ENCODE results near the gene PRCP.

The PRCP gene

DNA sequence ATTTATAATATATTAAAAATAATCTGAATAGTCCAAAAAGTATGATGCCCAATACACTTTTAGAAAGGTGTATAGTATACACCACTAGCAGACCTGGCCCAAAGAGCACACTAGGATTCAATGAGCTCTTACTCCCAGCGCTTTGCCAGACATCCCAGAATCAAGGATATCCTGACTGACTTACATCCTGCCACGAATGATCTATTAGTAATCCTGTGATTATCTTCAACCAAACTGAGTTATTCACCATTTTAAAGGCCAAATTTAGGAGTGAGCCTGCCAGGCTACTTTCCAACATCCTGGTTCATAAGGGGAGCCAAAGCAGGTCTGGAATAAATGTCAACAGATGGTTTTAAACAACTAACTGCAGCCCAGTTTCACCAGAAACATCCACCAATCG, 105.7 kb downstream of the PRCP start:
- Histone ChIP-seq H3K9ac (ENCODE audit: low read depth, low read length) (no peak overlapping the region), H3K4me1 (ENCODE audit: insufficient read depth, low read length) (no peaks in the 10 kb centered on the region), H3K4me3 (ENCODE audit: low read length) (no peak overlapping the region), H3K9me3 (ENCODE audit: insufficient read depth, low read depth, low read length) (no peaks in the 10 kb centered on the region), H3K27me3 (ENCODE audit: insufficient read depth, low read length) (no peaks in the 10 kb centered on the region), H3K27ac (ENCODE audit: low read depth, low read length) (no peak overlapping the region), H3K36me3 (ENCODE audit: insufficient read depth, low read length) (no peaks in the 10 kb centered on the region)
- WGBS, result 96% methylated on average over 3 of the region's 3 CpGs

DNA sequence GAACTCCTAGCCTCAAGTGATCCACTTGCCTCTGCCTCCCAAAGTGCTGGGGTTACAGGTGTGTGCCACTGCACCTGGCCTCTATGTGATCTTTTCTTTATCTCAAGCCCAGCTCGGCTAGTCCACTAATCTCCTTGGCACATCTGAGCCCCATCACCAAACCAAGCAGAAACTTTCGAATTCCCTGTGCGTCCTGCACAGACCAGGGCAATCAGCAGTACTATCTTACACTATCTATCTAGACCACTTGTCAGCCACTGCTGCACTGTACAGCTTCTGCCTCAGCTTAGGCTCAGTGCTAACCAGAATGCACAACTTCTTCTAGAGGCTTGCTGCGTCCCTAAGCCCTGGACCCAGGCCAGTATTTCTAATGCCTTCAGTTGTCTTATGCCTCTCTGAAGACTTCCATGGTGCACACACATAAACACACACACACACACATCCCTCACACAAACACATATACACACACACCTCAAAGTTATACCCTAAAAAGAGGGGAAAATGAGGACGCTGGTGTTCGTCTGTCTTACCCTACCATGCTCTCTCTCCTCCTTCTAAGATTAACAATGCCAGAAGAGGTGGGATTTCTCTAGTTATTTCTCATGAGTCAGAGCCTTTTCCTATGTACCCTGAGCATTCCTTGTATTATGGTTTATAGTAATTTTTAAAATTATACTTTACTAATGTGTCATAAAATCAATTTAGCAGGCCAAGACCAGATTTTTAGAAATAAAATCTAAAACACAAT, 107.2 kb downstream of the PRCP start:
- no peak overlapping the region for H3K27ac ChIP-seq (ENCODE audit: low read depth, low read length)
- H3K4me3 ChIP-seq (ENCODE audit: low read length), result no peak overlapping the region
- H3K4me1 ChIP-seq (ENCODE audit: insufficient read depth, low read length), result no peaks in the 10 kb centered on the region
- no peak overlapping the region for H3K9ac ChIP-seq (ENCODE audit: low read depth, low read length)
- H3K27me3 ChIP-seq (ENCODE audit: insufficient read depth, low read length), result no peaks in the 10 kb centered on the region
- WGBS, result 96% methylated on average over 5 of the region's 6 CpGs
- H3K9me3 ChIP-seq (ENCODE audit: insufficient read depth, low read depth, low read length), result no peaks in the 10 kb centered on the region
- H3K36me3 ChIP-seq (ENCODE audit: insufficient read depth, low read length), result no peaks in the 10 kb centered on the region

DNA sequence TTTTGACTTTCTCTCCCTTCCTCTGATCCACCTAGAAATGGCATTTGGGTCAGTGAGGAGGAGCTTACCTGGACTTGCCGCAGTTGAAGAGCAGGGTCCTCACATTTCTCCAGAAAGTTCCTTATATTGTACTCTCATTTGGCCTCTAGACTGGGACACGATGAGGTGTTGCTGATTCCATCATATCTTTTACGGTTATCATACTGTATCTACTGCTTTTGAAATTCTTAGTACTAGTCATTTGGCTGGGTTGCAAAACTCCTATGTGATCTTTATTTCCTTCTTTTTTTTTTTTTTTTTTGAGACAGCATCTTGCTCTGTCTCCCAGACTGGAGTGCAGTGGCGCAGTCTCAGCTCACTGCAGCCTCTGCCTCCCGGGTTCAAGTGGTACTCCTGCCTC, 107.9 kb downstream of the PRCP start:
- whole genome bisulfite sequencing, result 95% methylated on average over 5 of the region's 5 CpGs
- no peaks in the 10 kb centered on the region for H3K4me1 ChIP-seq (ENCODE audit: insufficient read depth, low read length)
- no peak overlapping the region for H3K27ac ChIP-seq (ENCODE audit: low read depth, low read length)
- H3K36me3 ChIP-seq (ENCODE audit: insufficient read depth, low read length), result no peaks in the 10 kb centered on the region
- no peaks in the 10 kb centered on the region for H3K9me3 ChIP-seq (ENCODE audit: insufficient read depth, low read depth, low read length)
- H3K4me3 ChIP-seq (ENCODE audit: low read length), result no peak overlapping the region
- H3K9ac ChIP-seq (ENCODE audit: low read depth, low read length), result no peak overlapping the region
- H3K27me3 ChIP-seq (ENCODE audit: insufficient read depth, low read length), result no peaks in the 10 kb centered on the region

DNA sequence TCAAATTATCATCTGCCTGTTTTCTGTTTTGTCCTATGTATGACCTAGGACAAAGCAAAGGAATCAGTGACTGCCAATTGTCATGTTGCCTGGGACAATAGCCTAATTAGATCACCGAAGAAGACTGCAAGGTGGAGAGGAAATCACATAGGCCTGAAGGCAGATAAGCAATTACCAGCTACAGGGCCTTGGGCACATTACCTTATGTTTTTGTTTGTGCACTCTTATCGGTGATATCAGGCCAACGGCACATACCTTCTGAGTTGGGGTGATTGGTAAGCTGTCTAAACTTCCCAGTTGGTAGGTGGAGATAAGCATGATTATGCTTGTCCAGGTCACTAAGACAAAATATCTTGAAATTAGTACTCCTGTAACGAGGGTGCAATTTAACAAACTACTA, 108.5 kb downstream of the PRCP start:
- no peaks in the 10 kb centered on the region for H3K27me3 ChIP-seq (ENCODE audit: insufficient read depth, low read length)
- H3K9me3 ChIP-seq (ENCODE audit: insufficient read depth, low read depth, low read length), result no peaks in the 10 kb centered on the region
- H3K27ac ChIP-seq (ENCODE audit: low read depth, low read length), result no peak overlapping the region
- H3K4me1 ChIP-seq (ENCODE audit: insufficient read depth, low read length), result no peaks in the 10 kb centered on the region
- H3K36me3 ChIP-seq (ENCODE audit: insufficient read depth, low read length), result no peaks in the 10 kb centered on the region
- 88% methylated on average over 4 of the region's 4 CpGs for WGBS
- H3K4me3 ChIP-seq (ENCODE audit: low read length), result no peak overlapping the region
- no peak overlapping the region for H3K9ac ChIP-seq (ENCODE audit: low read depth, low read length)

DNA sequence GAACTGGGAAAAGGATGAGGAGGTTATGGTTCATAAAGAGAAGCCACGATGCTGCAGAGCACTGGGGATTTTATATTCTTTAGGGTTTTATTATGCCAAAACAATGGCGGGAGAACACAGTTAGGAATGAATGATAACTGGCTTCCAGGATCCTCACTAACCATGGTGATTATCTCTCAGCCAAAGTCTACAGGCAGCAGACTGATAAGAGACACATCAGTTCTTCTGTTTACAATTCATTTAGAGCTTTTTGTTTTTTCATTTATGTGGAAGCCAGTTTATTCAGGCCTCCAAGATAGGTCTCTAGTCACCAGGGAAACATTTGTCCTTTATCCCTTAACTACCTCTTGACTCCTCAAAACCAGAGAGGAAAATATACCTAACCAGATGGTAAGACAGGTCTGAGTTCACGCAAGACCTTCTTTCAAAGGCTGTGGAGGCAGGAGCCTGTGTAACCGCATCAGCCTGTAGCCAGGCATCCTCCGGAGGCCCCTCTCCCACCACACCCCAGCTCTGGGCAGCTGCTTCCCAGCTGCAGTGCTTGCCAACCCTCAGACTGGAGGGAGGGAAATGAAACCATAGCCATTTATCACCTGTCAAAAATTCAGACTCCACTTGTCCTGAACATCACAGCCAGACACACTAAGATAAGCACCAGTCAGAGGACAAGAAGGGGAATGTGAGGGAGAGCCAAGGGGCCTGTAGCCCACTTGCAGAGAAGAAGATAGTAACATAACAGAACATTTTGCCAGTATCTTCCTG, 109.3 kb downstream of the PRCP start:
- Histone ChIP-seq H3K27me3 (ENCODE audit: insufficient read depth, low read length) (no peaks in the 10 kb centered on the region), H3K36me3 (ENCODE audit: insufficient read depth, low read length) (no peaks in the 10 kb centered on the region), H3K4me1 (ENCODE audit: insufficient read depth, low read length) (no peaks in the 10 kb centered on the region), H3K9me3 (ENCODE audit: insufficient read depth, low read depth, low read length) (no peaks in the 10 kb centered on the region), H3K4me3 (ENCODE audit: low read length) (no peak overlapping the region), H3K9ac (ENCODE audit: low read depth, low read length) (no peak overlapping the region), H3K27ac (ENCODE audit: low read depth, low read length) (peak overlapping the region; percentile 11; the same call in 1 of the 2 replicates)
- WGBS, result 78% methylated on average over 5 of the region's 5 CpGs

DNA sequence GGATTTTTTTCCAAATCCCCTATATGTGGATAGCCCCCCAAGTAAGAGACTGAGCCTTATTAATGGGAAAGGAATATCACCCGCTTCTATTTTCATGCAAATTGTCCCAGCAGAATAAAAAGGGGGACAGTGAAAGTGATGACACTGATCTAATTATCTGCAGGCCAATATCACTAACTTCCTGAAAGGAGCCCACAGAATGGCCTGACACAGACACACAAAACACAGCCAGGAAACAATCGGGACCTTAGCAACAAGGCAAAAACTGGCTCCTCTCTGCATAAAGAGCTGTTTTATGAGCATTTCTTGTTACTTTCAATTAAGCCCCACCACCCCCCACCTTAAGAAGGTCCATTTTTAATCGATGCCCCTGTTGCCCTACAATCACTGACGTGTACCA, 112.2 kb downstream of the PRCP start:
- Histone ChIP-seq H3K9me3 (ENCODE audit: insufficient read depth, low read depth, low read length) (no peaks in the 10 kb centered on the region), H3K4me1 (ENCODE audit: insufficient read depth, low read length) (no peaks in the 10 kb centered on the region), H3K36me3 (ENCODE audit: insufficient read depth, low read length) (no peaks in the 10 kb centered on the region), H3K9ac (ENCODE audit: low read depth, low read length) (no peak overlapping the region), H3K27ac (ENCODE audit: low read depth, low read length) (no peak overlapping the region), H3K4me3 (ENCODE audit: low read length) (no peak overlapping the region), H3K27me3 (ENCODE audit: insufficient read depth, low read length) (no peaks in the 10 kb centered on the region)
- WGBS, result 85% methylated on average over 3 of the region's 4 CpGs

DNA sequence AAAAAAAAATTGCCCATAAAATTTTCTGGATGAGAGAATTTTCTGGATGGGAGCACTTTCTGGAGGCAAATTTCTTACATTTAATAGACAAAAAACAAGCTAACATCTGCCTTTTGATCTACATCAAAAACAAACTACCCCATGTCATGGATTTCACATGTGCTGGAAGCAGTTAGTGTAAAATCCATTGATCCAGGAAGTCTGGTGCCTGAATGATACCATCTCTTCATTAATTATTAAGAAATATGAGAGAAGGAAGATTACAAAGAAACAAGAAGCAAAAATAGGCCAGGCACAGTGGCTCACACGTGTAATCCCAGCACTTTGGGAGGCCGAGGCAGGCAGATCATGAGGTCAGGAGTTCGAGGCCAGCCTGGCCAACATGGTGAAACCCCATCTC, 113.4 kb downstream of the PRCP start:
- Histone ChIP-seq H3K9me3 (ENCODE audit: insufficient read depth, low read depth, low read length) (no peaks in the 10 kb centered on the region), H3K27ac (ENCODE audit: low read depth, low read length) (no peak overlapping the region), H3K4me3 (ENCODE audit: low read length) (no peak overlapping the region), H3K4me1 (ENCODE audit: insufficient read depth, low read length) (no peaks in the 10 kb centered on the region), H3K9ac (ENCODE audit: low read depth, low read length) (no peak overlapping the region), H3K36me3 (ENCODE audit: insufficient read depth, low read length) (no peaks in the 10 kb centered on the region), H3K27me3 (ENCODE audit: insufficient read depth, low read length) (no peaks in the 10 kb centered on the region)
- WGBS, result 88% methylated on average over 3 of the region's 3 CpGs

DNA sequence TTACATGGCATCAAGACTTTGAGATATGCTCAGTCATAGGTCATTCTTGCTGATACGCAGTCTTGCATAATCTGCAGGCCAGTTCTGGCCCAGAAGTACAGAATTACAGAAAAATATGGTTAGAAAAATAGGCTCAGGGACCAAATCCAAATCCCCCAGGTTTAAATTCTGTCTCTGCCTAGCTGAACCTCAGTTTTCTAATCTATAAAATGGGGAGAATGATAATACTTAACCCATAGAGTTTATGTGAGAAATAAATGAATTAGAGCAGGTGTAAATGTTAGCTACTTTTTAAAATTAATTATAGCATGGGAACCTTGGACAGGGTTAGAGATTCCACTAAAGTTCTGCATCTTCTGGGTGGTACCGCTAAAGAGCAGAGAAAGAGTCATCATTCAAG, 114.2 kb downstream of the PRCP start:
- Histone ChIP-seq H3K9ac (ENCODE audit: low read depth, low read length) (no peak overlapping the region), H3K4me1 (ENCODE audit: insufficient read depth, low read length) (no peaks in the 10 kb centered on the region), H3K36me3 (ENCODE audit: insufficient read depth, low read length) (no peaks in the 10 kb centered on the region), H3K4me3 (ENCODE audit: low read length) (no peak overlapping the region), H3K27me3 (ENCODE audit: insufficient read depth, low read length) (no peaks in the 10 kb centered on the region), H3K9me3 (ENCODE audit: insufficient read depth, low read depth, low read length) (no peaks in the 10 kb centered on the region), H3K27ac (ENCODE audit: low read depth, low read length) (no peak overlapping the region)
- WGBS, result 98% methylated on average over 2 of the region's 2 CpGs

DNA sequence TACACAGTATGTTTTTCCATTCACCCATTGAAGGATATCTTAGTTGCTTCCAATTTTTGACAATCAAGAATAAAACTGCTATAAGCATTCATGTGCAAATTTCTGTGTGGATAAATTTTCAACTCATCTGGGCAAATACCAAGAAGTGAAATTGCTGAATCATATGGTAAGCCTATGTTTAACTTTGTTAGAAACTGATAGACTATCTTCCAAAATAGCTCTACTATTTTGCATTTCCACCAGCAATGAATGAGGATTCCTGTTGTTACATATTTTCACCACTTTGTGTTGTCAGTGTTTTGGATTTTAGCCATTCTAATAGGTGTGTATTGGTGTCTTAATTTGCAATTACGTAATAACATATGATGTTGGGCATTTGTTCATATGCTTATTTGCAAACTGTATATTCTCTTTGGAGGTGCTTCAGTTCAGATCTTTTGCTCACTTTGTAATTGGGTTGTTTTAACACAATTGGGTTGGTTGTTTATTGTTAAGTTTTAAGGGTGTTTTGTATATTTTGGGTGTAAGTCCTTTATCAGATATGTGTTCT, 117.3 kb downstream of the PRCP start:
- Histone ChIP-seq H3K36me3 (ENCODE audit: insufficient read depth, low read length) (no peaks in the 10 kb centered on the region), H3K27me3 (ENCODE audit: insufficient read depth, low read length) (no peaks in the 10 kb centered on the region), H3K4me3 (ENCODE audit: low read length) (no peak overlapping the region), H3K9me3 (ENCODE audit: insufficient read depth, low read depth, low read length) (no peaks in the 10 kb centered on the region), H3K9ac (ENCODE audit: low read depth, low read length) (no peak overlapping the region), H3K27ac (ENCODE audit: low read depth, low read length) (no peak overlapping the region), H3K4me1 (ENCODE audit: insufficient read depth, low read length) (no peaks in the 10 kb centered on the region)
- 96% methylated on average over 1 of the region's 1 CpG for WGBS

DNA sequence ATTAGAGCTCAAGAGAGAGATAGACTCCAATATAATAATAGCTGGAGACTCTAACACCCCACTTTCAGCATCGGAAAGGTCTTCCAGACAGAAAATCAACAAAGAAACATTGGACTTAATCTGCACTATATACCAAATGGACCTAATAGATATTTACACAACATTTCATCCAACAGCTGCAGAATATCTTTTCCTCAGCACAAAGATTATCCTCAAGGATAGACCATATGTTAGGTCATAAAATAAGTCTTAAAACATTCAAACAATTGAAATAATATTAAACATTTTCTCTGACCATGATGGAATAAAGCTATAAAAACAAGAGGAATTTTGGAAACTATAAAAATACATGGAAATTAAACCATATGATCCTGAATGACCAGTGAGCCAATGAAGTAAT, 121.5 kb downstream of the PRCP start:
- Histone ChIP-seq H3K4me3 (ENCODE audit: low read length) (no peak overlapping the region), H3K27ac (ENCODE audit: low read depth, low read length) (no peak overlapping the region), H3K9me3 (ENCODE audit: insufficient read depth, low read depth, low read length) (no peaks in the 10 kb centered on the region), H3K27me3 (ENCODE audit: insufficient read depth, low read length) (no peaks in the 10 kb centered on the region), H3K9ac (ENCODE audit: low read depth, low read length) (no peak overlapping the region), H3K4me1 (ENCODE audit: insufficient read depth, low read length) (no peaks in the 10 kb centered on the region), H3K36me3 (ENCODE audit: insufficient read depth, low read length) (no peaks in the 10 kb centered on the region)
- WGBS, result 95% methylated on average over 1 of the region's 1 CpG

DNA sequence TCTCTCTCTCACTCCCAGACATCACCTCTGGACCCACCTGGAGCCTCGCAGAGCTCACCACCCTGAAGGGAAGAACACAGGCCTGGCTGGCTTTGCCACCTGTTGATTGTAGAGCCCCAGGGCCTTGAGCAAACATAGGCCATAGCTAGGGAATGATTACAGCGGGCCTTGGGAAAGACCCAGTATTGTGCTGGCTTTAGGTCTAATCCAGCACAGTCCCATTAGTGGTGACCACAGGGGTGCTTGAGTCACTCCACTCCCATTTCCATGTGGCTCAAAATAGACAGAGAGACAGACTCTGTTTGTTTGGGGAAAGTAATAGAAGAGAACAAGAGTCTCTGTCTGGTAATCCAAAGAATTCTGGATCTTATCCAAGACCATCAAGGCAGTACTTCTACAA, 123.9 kb downstream of the PRCP start:
- Histone ChIP-seq H3K4me1 (ENCODE audit: insufficient read depth, low read length) (no peaks in the 10 kb centered on the region), H3K36me3 (ENCODE audit: insufficient read depth, low read length) (no peaks in the 10 kb centered on the region), H3K27ac (ENCODE audit: low read depth, low read length) (no peak overlapping the region), H3K9me3 (ENCODE audit: insufficient read depth, low read depth, low read length) (no peaks in the 10 kb centered on the region), H3K9ac (ENCODE audit: low read depth, low read length) (no peak overlapping the region), H3K27me3 (ENCODE audit: insufficient read depth, low read length) (no peaks in the 10 kb centered on the region), H3K4me3 (ENCODE audit: low read length) (no peak overlapping the region)
- 84% methylated on average over 2 of the region's 2 CpGs for WGBS

All from HUES64 (cell line).